ENCODE data around the gene CHD1. TPM values are rescaled to one million over a fixed set of nuclear protein-coding genes. Genes with fewer than 3 reads are reported as not detected.

CHD1 gene
- total RNA-seq, 2 donors from 2014 or later, result 64.8 to 68.0 TPM

- Mint-ChIP-seq H3K9me3 (no peaks in the 10 kb centered on the region), H3K4me3 (no peak overlapping the region), H3K36me3 (peaks cover 14% of the 10 kb centered on the region), H3K27ac (no peak overlapping the region), H3K27me3 (no peaks in the 10 kb centered on the region), H3K4me1 (ENCODE audit: low read depth in 2 of 2) (peaks cover 20 to 33% of the 10 kb centered on the region in 2 donors)
- ATAC-seq, result peak in 1 of 2 donors; percentile 64
- no peak for DNase-seq (ENCODE audit: low spot score)
These were observed 24.0 kb downstream of the CHD1 start for GRCh38 chr5:98904780-98905179.

GRCh38 chr5:98902733-98903132 is 26.1 kb downstream of the CHD1 start:
- Mint-ChIP-seq H3K27ac (no peak overlapping the region), H3K36me3 (peaks cover 25% of the 10 kb centered on the region), H3K27me3 (no peaks in the 10 kb centered on the region), H3K9me3 (no peaks in the 10 kb centered on the region), H3K4me1 (ENCODE audit: low read depth in 2 of 2) (peaks cover 7 to 17% of the 10 kb centered on the region in 2 donors), H3K4me3 (no peak overlapping the region)
- ATAC-seq (no peak), DNase-seq (ENCODE audit: low spot score) (no peak)

- H3K27me3 Mint-ChIP-seq, result no peaks in the 10 kb centered on the region
- H3K9me3 Mint-ChIP-seq, result no peaks in the 10 kb centered on the region
- H3K4me1 Mint-ChIP-seq (ENCODE audit: low read depth in 2 of 2), result no peaks in the 10 kb centered on the region
- H3K4me3 Mint-ChIP-seq, result no peak overlapping the region
- H3K27ac Mint-ChIP-seq, result no peak overlapping the region
- DNase-seq (ENCODE audit: low spot score) (no peak), ATAC-seq (no peak)
- peaks cover 28% of the 10 kb centered on the region for H3K36me3 Mint-ChIP-seq
These were observed 29.4 kb downstream of the CHD1 start for GRCh38 chr5:98899456-98899855.

GRCh38 chr5:98898743-98899142 is 30.1 kb downstream of the CHD1 start:
- DNase-seq (ENCODE audit: low spot score) (no peak), ATAC-seq (no peak)
- no peak overlapping the region for H3K4me3 Mint-ChIP-seq
- H3K27me3 Mint-ChIP-seq, result no peaks in the 10 kb centered on the region
- H3K27ac Mint-ChIP-seq, result no peak overlapping the region
- no peaks in the 10 kb centered on the region for H3K4me1 Mint-ChIP-seq (ENCODE audit: low read depth in 2 of 2)
- H3K9me3 Mint-ChIP-seq, result no peaks in the 10 kb centered on the region
- H3K36me3 Mint-ChIP-seq, result peaks cover 28% of the 10 kb centered on the region

- Mint-ChIP-seq H3K36me3 (peaks cover 15% of the 10 kb centered on the region), H3K27ac (no peak overlapping the region), H3K4me3 (no peak overlapping the region), H3K4me1 (ENCODE audit: low read depth in 2 of 2) (no peaks in the 10 kb centered on the region), H3K9me3 (no peaks in the 10 kb centered on the region), H3K27me3 (no peaks in the 10 kb centered on the region)
- ATAC-seq, result no peak
- DNase-seq (ENCODE audit: low spot score), result no peak
These were observed 37.2 kb downstream of the CHD1 start for GRCh38 chr5:98891591-98891990.

GRCh38 chr5:98880598-98880997 is 48.2 kb downstream of the CHD1 start:
- Mint-ChIP-seq H3K36me3 (peaks cover 37% of the 10 kb centered on the region), H3K27me3 (no peaks in the 10 kb centered on the region), H3K4me1 (ENCODE audit: low read depth in 2 of 2) (peaks cover 7 to 8% of the 10 kb centered on the region in 2 donors), H3K4me3 (no peak overlapping the region), H3K9me3 (no peaks in the 10 kb centered on the region), H3K27ac (no peak overlapping the region)
- no peak for ATAC-seq
- DNase-seq (ENCODE audit: low spot score), result no peak

- H3K4me1 Mint-ChIP-seq (ENCODE audit: low read depth in 2 of 2), result peaks cover 7 to 8% of the 10 kb centered on the region in 2 donors
- peak; percentile 50 to 52 for ATAC-seq
- H3K9me3 Mint-ChIP-seq, result no peaks in the 10 kb centered on the region
- peaks cover 37% of the 10 kb centered on the region for H3K36me3 Mint-ChIP-seq
- DNase-seq (ENCODE audit: low spot score), result no peak
- H3K27me3 Mint-ChIP-seq, result no peaks in the 10 kb centered on the region
- H3K27ac Mint-ChIP-seq, result no peak overlapping the region
- no peak overlapping the region for H3K4me3 Mint-ChIP-seq
These were observed 48.7 kb downstream of the CHD1 start for GRCh38 chr5:98880151-98880550.

GRCh38 chr5:98877600-98877999 is 51.2 kb downstream of the CHD1 start:
- Mint-ChIP-seq H3K4me1 (ENCODE audit: low read depth in 2 of 2) (peaks cover 7 to 8% of the 10 kb centered on the region in 2 donors), H3K27ac (peak overlapping the region in 1 of 2 donors; percentile 63), H3K9me3 (no peaks in the 10 kb centered on the region), H3K27me3 (no peaks in the 10 kb centered on the region), H3K4me3 (no peak overlapping the region), H3K36me3 (peaks cover 36% of the 10 kb centered on the region)
- DNase-seq (ENCODE audit: low spot score) (no peak), ATAC-seq (no peak)

GRCh38 chr5:98872674-98873073 is 56.1 kb downstream of the CHD1 start:
- Mint-ChIP-seq H3K36me3 (peaks cover 29% of the 10 kb centered on the region), H3K4me3 (no peak overlapping the region), H3K27ac (no peak overlapping the region), H3K27me3 (no peaks in the 10 kb centered on the region), H3K9me3 (no peaks in the 10 kb centered on the region), H3K4me1 (ENCODE audit: low read depth in 2 of 2) (peaks cover under 1 to 6% of the 10 kb centered on the region in 2 donors)
- ATAC-seq, result no peak
- no peak for DNase-seq (ENCODE audit: low spot score)

- peaks cover 37% of the 10 kb centered on the region for H3K36me3 Mint-ChIP-seq
- ATAC-seq (no peak), DNase-seq (ENCODE audit: low spot score) (no peak)
- H3K9me3 Mint-ChIP-seq, result no peaks in the 10 kb centered on the region
- no peak overlapping the region for H3K27ac Mint-ChIP-seq
- H3K4me3 Mint-ChIP-seq, result no peak overlapping the region
- no peaks in the 10 kb centered on the region for H3K27me3 Mint-ChIP-seq
- H3K4me1 Mint-ChIP-seq (ENCODE audit: low read depth in 2 of 2), result peaks cover 0 to 4% of the 10 kb centered on the region in 2 donors
These were observed 63.1 kb downstream of the CHD1 start for GRCh38 chr5:98865690-98866089.

- Mint-ChIP-seq H3K4me1 (ENCODE audit: low read depth in 2 of 2) (no peaks in the 10 kb centered on the region), H3K9me3 (no peaks in the 10 kb centered on the region), H3K36me3 (no peaks in the 10 kb centered on the region), H3K27ac (no peak overlapping the region), H3K4me3 (no peak overlapping the region), H3K27me3 (no peaks in the 10 kb centered on the region)
- no peak for DNase-seq (ENCODE audit: low spot score)
- no peak for ATAC-seq
These were observed 81.8 kb downstream of the CHD1 start for GRCh38 chr5:98847054-98847453.

GRCh38 chr5:98846520-98846919 is 82.3 kb downstream of the CHD1 start:
- no peak overlapping the region for H3K27ac Mint-ChIP-seq
- DNase-seq (ENCODE audit: low spot score) (no peak), ATAC-seq (no peak)
- H3K4me1 Mint-ChIP-seq (ENCODE audit: low read depth in 2 of 2), result no peaks in the 10 kb centered on the region
- H3K36me3 Mint-ChIP-seq, result no peaks in the 10 kb centered on the region
- no peaks in the 10 kb centered on the region for H3K27me3 Mint-ChIP-seq
- H3K9me3 Mint-ChIP-seq, result no peaks in the 10 kb centered on the region
- H3K4me3 Mint-ChIP-seq, result no peak overlapping the region

GRCh38 chr5:98845878-98846277 is 82.9 kb downstream of the CHD1 start:
- ATAC-seq, result no peak
- no peak overlapping the region for H3K27ac Mint-ChIP-seq
- no peak overlapping the region for H3K4me3 Mint-ChIP-seq
- H3K27me3 Mint-ChIP-seq, result no peaks in the 10 kb centered on the region
- H3K36me3 Mint-ChIP-seq, result no peaks in the 10 kb centered on the region
- DNase-seq (ENCODE audit: low spot score), result no peak
- H3K9me3 Mint-ChIP-seq, result no peaks in the 10 kb centered on the region
- H3K4me1 Mint-ChIP-seq (ENCODE audit: low read depth in 2 of 2), result no peaks in the 10 kb centered on the region

- no peak for DNase-seq (ENCODE audit: low spot score)
These were observed 83.9 kb downstream of the CHD1 start for GRCh38 chr5:98844865-98845264.

GRCh38 chr5:98843481-98843880 is 85.3 kb downstream of the CHD1 start:
- Mint-ChIP-seq H3K9me3 (no peaks in the 10 kb centered on the region), H3K4me3 (no peak overlapping the region), H3K27ac (no peak overlapping the region), H3K27me3 (no peaks in the 10 kb centered on the region), H3K36me3 (no peaks in the 10 kb centered on the region), H3K4me1 (ENCODE audit: low read depth in 2 of 2) (peaks cover 0 to 3% of the 10 kb centered on the region in 2 donors)
- ATAC-seq (no peak), DNase-seq (ENCODE audit: low spot score) (no peak)

More at GRCh38 chr5:98844865-98845264, 83.9 kb downstream of the CHD1 start:
- ATAC-seq, result no peak
- no peak overlapping the region for H3K4me3 Mint-ChIP-seq
- no peak overlapping the region for H3K27ac Mint-ChIP-seq
- no peaks in the 10 kb centered on the region for H3K9me3 Mint-ChIP-seq
- H3K27me3 Mint-ChIP-seq, result no peaks in the 10 kb centered on the region
- H3K4me1 Mint-ChIP-seq (ENCODE audit: low read depth in 2 of 2), result peaks cover 0 to under 1% of the 10 kb centered on the region in 2 donors
- H3K36me3 Mint-ChIP-seq, result no peaks in the 10 kb centered on the region
